Caco-2 (cell line): ENCODE data around the gene GCNT3. TPM values are rescaled to one million over a fixed set of nuclear protein-coding genes. Genes with fewer than 3 reads are reported as not detected.
A peak's percentile ranks its signal among the peaks of the same experiment; 100 is the strongest.

Experiments
- BruUV-seq: library from RNA; stranded (reverse); fragments of 400-500 nt; replicated peaks from 2 replicates; lab custom pipeline; 2021; lab: Mats Ljungman, UMichigan
- CTCF ChIA-PET: fragments of 300-600 bp; sonication (Branson Sonifier 250); formaldehyde crosslinking; loops from one replicate; lab custom pipeline; 2022; ENCODE audit warnings: antibody characterized with exemption; lab: Charles Lee
- POLR2A ChIA-PET: fragments of 300-600 bp; sonication (Branson Sonifier 250); formaldehyde crosslinking; loops from one replicate; lab custom pipeline; 2022; ENCODE audit warnings: antibody characterized with exemption; lab: Charles Lee
- DNase-seq, 2 experiments: peaks; one replicate each; pipeline versions ENCODE4 v3.0.0 to v3.0.0-alpha.2; 2020 to 2022
- H3K27me3 ChIP-seq: replicated peaks from 2 replicates; pipeline ENCODE4 v1.6.0; 2011; ENCODE audit warnings: low read length; ENCODE audit not compliant: control insufficient read depth, insufficient read depth
- H3K36me3 ChIP-seq: 2 replicates; pipeline ENCODE4 v1.5.1; 2011; ENCODE audit warnings: low read length; ENCODE audit not compliant: control insufficient read depth, insufficient read depth
- H3K4me1 ChIP-seq: fragments of 250-450 bp; sonication (Bioruptor Pico); 2 replicates; pipeline ENCODE4 v1.5.1; 2020; ENCODE audit warnings: mild to moderate bottlenecking
- H3K4me3 ChIP-seq: 2 replicates; pipeline ENCODE4 v1.5.1; 2011; ENCODE audit warnings: low read depth, mild to moderate bottlenecking, control low read depth, low read length
- H3K9me3 ChIP-seq: fragments of 250-450 bp; sonication (Bioruptor Pico); 2 replicates; pipeline ENCODE4 v1.5.1; 2020; ENCODE audit warnings: mild to moderate bottlenecking, moderate library complexity
- H3K27ac Mint-ChIP-seq: one replicate; pipeline ENCODE4 v1.8.0; 2022; ENCODE audit warnings: mixed read lengths; ENCODE audit not compliant: unreplicated experiment
- H3K27me3 Mint-ChIP-seq: one replicate; pipeline ENCODE4 v1.8.0; 2022; ENCODE audit warnings: mixed read lengths; ENCODE audit not compliant: insufficient read depth, unreplicated experiment
- H3K36me3 Mint-ChIP-seq: one replicate; pipeline ENCODE4 v1.8.0; 2022; ENCODE audit warnings: mild to moderate bottlenecking, mixed read lengths; ENCODE audit not compliant: insufficient read depth, unreplicated experiment
- H3K4me1 Mint-ChIP-seq: one replicate; pipeline ENCODE4 v1.8.0; 2022; ENCODE audit warnings: low read depth, mixed read lengths; ENCODE audit not compliant: unreplicated experiment
- H3K4me3 Mint-ChIP-seq: one replicate; pipeline ENCODE4 v1.8.0; 2022; ENCODE audit warnings: mild to moderate bottlenecking, moderate library complexity, mixed read lengths; ENCODE audit not compliant: unreplicated experiment
- H3K9me3 Mint-ChIP-seq: one replicate; pipeline ENCODE4 v1.8.0; 2022; ENCODE audit warnings: mixed read lengths; ENCODE audit not compliant: unreplicated experiment
- CTCF ChIP-seq, 2 experiments: fragments of 200-600 bp in 1 of 2; IDR thresholded peaks; 1 replicate in 1 of 2; 2 replicates in 1 of 2; pipeline versions ENCODE4 v1.5.1 to v1.8.0; 2011 to 2022; ENCODE audit warnings: antibody characterized with exemption in 1 of 2, control low read depth in 1 of 2, inconsistent platforms in 1 of 2, low read depth in 1 of 2, low read length in 1 of 2, mild to moderate bottlenecking in 1 of 2, moderate library complexity in 1 of 2; ENCODE audit not compliant: insufficient read depth in 1 of 2, severe bottlenecking in 1 of 2, unreplicated experiment in 1 of 2
- intact Hi-C: fragments of 100-400 bp; cut with micrococcal nuclease; formaldehyde crosslinking; loops from one replicate; pipeline ENCODE4 v1.10.0; 2022; ENCODE audit not compliant: unreplicated experiment
- total RNA-seq: library from RNA; stranded (reverse); gene quantifications from 2 replicates; pipeline ENCODE4 v1.2.3, GENCODE V29; 2022

GCNT3 gene
- total RNA-seq, 1 experiment from 2014 or later, result 1.9 TPM

- no peak for TF ChIP-seq CTCF (IDR thresholded peaks at IDR 0.05; ENCODE audit: insufficient read depth in 1 of 2, low read depth in 1 of 2, low read length in 1 of 2, severe bottlenecking in 1 of 2, unreplicated experiment in 1 of 2)
- Mint-ChIP-seq H3K4me3 (peak overlapping the region; percentile 39), H3K4me1 (peaks cover 19% of the 10 kb centered on the region), H3K36me3 (no peaks in the 10 kb centered on the region), H3K9me3 (no peaks in the 10 kb centered on the region), H3K27me3 (no peaks in the 10 kb centered on the region), H3K27ac (peak overlapping the region; percentile 84)
- intact Hi-C loops, result no loop called here
- no peak overlapping the region for H3K4me3 ChIP-seq
- no peaks in the 10 kb centered on the region for H3K36me3 ChIP-seq
- H3K4me1 ChIP-seq, result peaks cover 25% of the 10 kb centered on the region
- H3K9me3 ChIP-seq, result no peaks in the 10 kb centered on the region
- H3K27me3 ChIP-seq, result no peaks in the 10 kb centered on the region
- CTCF ChIA-PET, result no interaction called here
- POLR2A ChIA-PET, result no interaction called here
- peak; percentile 17 to 59 for DNase-seq
- BruUV-seq, result no TSS peak
Observed at GRCh38 chr15:59594493-59594942, 17.1 kb upstream of the GCNT3 start.

- H3K9me3 Mint-ChIP-seq, result no peaks in the 10 kb centered on the region
- H3K27ac Mint-ChIP-seq, result peak overlapping the region; percentile 84
- ChIA-PET CTCF (interaction anchor here (0.6 to 1.2 kb wide), 2 partner anchors 21 to 40 kb away, joined by 3 read pairs; no protein-coding TSS in a partner anchor), POLR2A (no interaction called here)
- Histone ChIP-seq H3K9me3 (peaks cover 1% of the 10 kb centered on the region; the same call in 1 of the 2 replicates), H3K36me3 (no peaks in the 10 kb centered on the region), H3K4me3 (no peak overlapping the region), H3K27me3 (no peaks in the 10 kb centered on the region), H3K4me1 (peaks cover 25% of the 10 kb centered on the region)
- peak overlapping the region; percentile 39 for H3K4me3 Mint-ChIP-seq
- BruUV-seq, result no TSS peak
- no peak for DNase-seq
- no peaks in the 10 kb centered on the region for H3K27me3 Mint-ChIP-seq
- H3K4me1 Mint-ChIP-seq, result peaks cover 19% of the 10 kb centered on the region
- TF ChIP-seq CTCF (IDR thresholded peaks at IDR 0.05; ENCODE audit: insufficient read depth in 1 of 2, low read depth in 1 of 2, low read length in 1 of 2, severe bottlenecking in 1 of 2, unreplicated experiment in 1 of 2), result no peak
- intact Hi-C loops, result no loop called here
- no peaks in the 10 kb centered on the region for H3K36me3 Mint-ChIP-seq
Observed at GRCh38 chr15:59594991-59595390, 16.6 kb upstream of the GCNT3 start.

GRCh38 chr15:59595434-59595915 is 16.1 kb upstream of the GCNT3 start:
- CTCF ChIA-PET, result interaction anchor here (0.6 to 1.2 kb wide), 2 partner anchors 21 to 40 kb away, joined by 3 read pairs; no protein-coding TSS in a partner anchor
- DNase-seq, result peak; percentile 37 to 84
- H3K27me3 ChIP-seq, result no peaks in the 10 kb centered on the region
- Mint-ChIP-seq H3K4me1 (peaks cover 19% of the 10 kb centered on the region), H3K27me3 (no peaks in the 10 kb centered on the region), H3K4me3 (peak overlapping the region; percentile 39), H3K27ac (peak overlapping the region; percentile 84), H3K9me3 (no peaks in the 10 kb centered on the region), H3K36me3 (no peaks in the 10 kb centered on the region)
- H3K9me3 ChIP-seq, result peaks cover 6% of the 10 kb centered on the region; the same call in 1 of the 2 replicates
- no peaks in the 10 kb centered on the region for H3K36me3 ChIP-seq
- peaks cover 25% of the 10 kb centered on the region for H3K4me1 ChIP-seq
- TF ChIP-seq CTCF (IDR thresholded peaks at IDR 0.05; ENCODE audit: insufficient read depth in 1 of 2, low read depth in 1 of 2, low read length in 1 of 2, severe bottlenecking in 1 of 2, unreplicated experiment in 1 of 2), result no peak
- POLR2A ChIA-PET, result interaction anchor here (0.5 kb wide), 1 partner anchor 61 kb away, joined by 3 read pairs; no protein-coding TSS in a partner anchor
- no peak overlapping the region for H3K4me3 ChIP-seq
- no TSS peak for BruUV-seq
- intact Hi-C loops, result no loop called here
